GM10248 (cell line): ENCODE measurements around the gene RNASE11.
A peak's percentile ranks its signal among the peaks of the same experiment; 100 is the strongest.

Experiments
- CTCF ChIA-PET: fragments of 300-600 bp; sonication (Branson Sonifier 250); formaldehyde crosslinking; extraction: SDS; loops from one replicate; lab custom pipeline; 2021; ENCODE audit warnings: antibody characterized with exemption; lab: Yijun Ruan, JAX
- POLR2A ChIA-PET: fragments of 350-650 bp; sonication (Branson Sonifier 250); formaldehyde crosslinking; extraction: SDS; loops from one replicate; lab custom pipeline; 2020; ENCODE audit warnings: antibody characterized with exemption; lab: Yijun Ruan, JAX
- DNase-seq: peaks from one replicate; pipeline ENCODE4 v3.0.0; 2012; ENCODE audit errors: extremely low spot score
- CTCF ChIP-seq: IDR thresholded peaks from 2 replicates; pipeline ENCODE4 v1.5.1; 2012; ENCODE audit warnings: mild to moderate bottlenecking, low read depth; ENCODE audit errors: extremely low read depth, missing control alignments, control extremely low read depth

Gene RNASE11

GRCh38 chr14:20615996-20616395, 28.2 kb upstream of the RNASE11 start:
- DNase-seq = no peak
- TF ChIP-seq CTCF = no peak
- POLR2A ChIA-PET = no interaction called here
- CTCF ChIA-PET = interaction anchor here (1.0 to 1.7 kb wide), 2 partner anchors 16 to 66 kb away, joined by 3 to 5 read pairs; no protein-coding TSS in a partner anchor

GRCh38 chr14:20614038-20614840, 26.4 kb upstream of the RNASE11 start:
- CTCF ChIA-PET = interaction anchor here (0.6 to 3.1 kb wide), 19 partner anchors 9 to 314 kb away, joined by 3 to 35 read pairs (median 5); partner anchors contain the start of genes CCNB1IP1, PARP2 and RNASE4
- POLR2A ChIA-PET = interaction anchor here (1.5 to 1.7 kb wide), 2 partner anchors 69 to 271 kb away, joined by 6 to 12 read pairs; partner anchors contain the start of gene PARP2
- DNase-seq = no peak
- TF ChIP-seq CTCF = no peak

DNA sequence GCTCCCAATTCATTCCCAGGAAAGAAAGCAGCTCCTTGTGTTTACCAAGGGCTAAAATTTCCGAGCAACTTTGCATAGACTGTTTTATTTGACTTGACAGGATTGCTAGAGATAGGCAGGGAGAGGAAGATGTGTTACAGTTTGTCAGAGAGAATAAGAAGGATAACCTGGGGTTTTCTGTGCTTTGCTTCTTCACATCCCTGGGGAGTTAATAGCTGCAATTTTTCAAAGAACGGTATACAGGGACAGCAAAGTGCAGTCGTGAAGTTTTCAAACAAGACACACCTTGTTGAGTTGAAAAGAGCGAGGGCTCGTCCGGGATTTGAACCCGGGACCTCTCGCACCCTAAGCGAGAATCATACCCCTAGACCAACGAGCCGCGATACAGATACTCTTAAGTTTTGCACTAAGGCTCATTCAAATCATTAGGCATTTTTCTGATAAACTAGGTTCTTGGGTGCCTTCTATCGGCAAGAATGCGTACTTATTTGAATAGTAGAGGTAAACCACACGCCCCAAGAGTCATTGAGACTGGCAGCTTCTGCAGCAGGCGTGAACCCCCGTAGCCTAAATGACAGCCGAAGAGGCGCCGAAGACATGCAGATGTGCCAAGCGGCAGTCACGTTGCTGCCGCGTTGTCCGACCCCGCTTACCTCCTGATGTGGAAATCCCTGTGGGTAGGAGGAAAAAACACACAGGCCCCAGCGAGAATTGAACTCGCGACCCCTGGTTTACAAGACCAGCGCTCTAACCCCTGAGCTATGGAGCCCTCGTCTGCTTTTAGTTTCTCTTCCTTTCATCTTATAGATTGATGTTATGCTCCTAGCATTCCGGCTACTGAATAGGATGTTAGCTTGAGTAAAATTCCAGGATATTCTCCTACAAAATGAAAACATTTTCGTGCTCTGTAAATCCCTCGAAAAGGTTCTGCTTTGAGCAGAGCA, 25.6 kb upstream of the RNASE11 start:
- POLR2A ChIA-PET = interaction anchor here (0.6 to 1.7 kb wide), 4 partner anchors 68 to 270 kb away, joined by 3 to 12 read pairs (median 5); partner anchors contain the start of gene PARP2
- CTCF ChIA-PET = interaction anchor here (0.6 to 3.1 kb wide), 22 partner anchors 10 to 313 kb away, joined by 3 to 35 read pairs (median 4); partner anchors contain the start of genes CCNB1IP1, PARP2 and RNASE4
- TF ChIP-seq CTCF = peak; percentile 68
- peak; percentile 74 for DNase-seq

- DNase-seq = no peak
- TF ChIP-seq CTCF = no peak
- ChIA-PET CTCF (interaction anchor here (0.7 to 3.1 kb wide), 12 partner anchors 11 to 285 kb away, joined by 3 to 35 read pairs (median 6); partner anchors contain the start of gene RNASE4), POLR2A (interaction anchor here (1.0 to 1.7 kb wide), 3 partner anchors 71 to 269 kb away, joined by 3 to 12 read pairs (median 6); partner anchors contain the start of genes PARP2 and PIP4P1)
Observed at GRCh38 chr14:20612403-20612802, 24.6 kb upstream of the RNASE11 start.

GRCh38 chr14:20611277-20611676, 23.5 kb upstream of the RNASE11 start:
- no peak for TF ChIP-seq CTCF
- ChIA-PET POLR2A (no interaction called here), CTCF (interaction anchor here (1.0 to 8.1 kb wide), 6 partner anchors 11 to 284 kb away, joined by 4 to 101 read pairs (median 12); partner anchors contain the start of gene TEP1)
- no peak for DNase-seq
